Activated CD8-positive, alpha-beta memory T cell treated with anti-CD3 and anti-CD28 coated beads for 4 hours (primary cell): ENCODE results near the gene CGN.
A peak's percentile ranks its signal among the peaks of the same experiment; 100 is the strongest.

Source experiments
- DNase-seq, 2 donors: peaks; one replicate each; pipeline ENCODE4 v3.0.0-alpha.2; 2020; ENCODE audit warnings: low read depth in 2 of 2

CGN gene

DNA sequence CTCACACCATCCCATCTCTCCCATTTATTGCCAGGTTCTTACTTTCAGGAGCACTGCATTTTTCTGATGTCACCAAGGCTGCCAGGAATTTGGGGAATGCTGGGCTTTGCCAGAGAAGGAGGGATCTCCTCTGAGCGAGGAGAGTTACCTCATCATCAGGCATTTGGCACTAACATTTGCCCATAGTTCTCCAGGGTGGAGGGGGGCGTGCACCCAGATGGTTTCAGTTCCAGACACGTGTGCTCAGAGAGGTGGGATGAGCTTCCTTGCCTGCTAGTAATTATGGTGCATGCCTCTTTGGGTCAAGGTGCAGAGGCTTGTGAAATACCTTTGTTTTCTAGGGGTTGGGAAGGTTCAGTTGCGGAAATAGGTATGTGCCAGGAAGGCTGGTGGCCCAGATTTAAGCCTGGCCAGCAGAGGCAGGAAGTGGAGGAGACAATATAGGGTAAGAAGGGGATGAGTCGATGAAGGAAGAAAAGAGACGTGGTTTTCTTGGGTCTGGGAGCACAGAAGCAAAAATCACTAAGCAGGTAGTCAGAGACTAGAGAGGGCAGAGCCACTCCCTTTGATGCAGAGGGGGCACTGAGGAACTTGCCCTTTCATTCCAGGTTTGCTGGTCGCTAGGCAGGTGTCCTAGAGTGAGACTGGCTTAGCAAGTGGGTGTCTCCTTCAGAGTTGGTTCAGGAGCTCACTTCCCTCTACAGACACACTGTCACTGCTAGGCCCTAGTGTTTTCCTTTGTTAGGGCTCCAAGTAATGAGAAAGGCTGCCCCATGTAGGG is 36.1 kb downstream of the CGN start:
- no peak for DNase-seq

DNA sequence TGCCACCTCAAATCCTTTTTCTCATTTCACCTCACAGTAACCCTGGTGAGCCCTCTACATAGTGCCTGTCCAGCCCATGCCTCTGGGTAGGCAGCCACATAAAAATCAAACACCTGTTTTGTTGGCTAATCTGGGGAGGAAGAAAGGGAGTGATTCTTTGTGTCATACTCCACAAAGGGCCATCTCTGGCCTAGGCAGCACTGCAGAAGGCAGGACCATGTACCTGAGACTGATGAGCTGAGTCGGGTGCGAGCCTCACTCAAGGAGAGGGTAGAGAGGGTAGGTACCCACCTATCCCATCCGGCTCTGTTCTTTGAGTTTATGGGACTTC is 36.7 kb downstream of the CGN start:
- no peak for DNase-seq

GRCh38 chr1:151549199-151549598 is 38.0 kb downstream of the CGN start:
- no peak for DNase-seq

- DNase-seq = no peak
These were observed 42.5 kb downstream of the CGN start for GRCh38 chr1:151553659-151554058.

GRCh38 chr1:151556052-151556451 is 44.9 kb downstream of the CGN start:
- no peak for DNase-seq

GRCh38 chr1:151562661-151563060 is 51.5 kb downstream of the CGN start:
- no peak for DNase-seq

- no peak for DNase-seq
These were observed 52.2 kb downstream of the CGN start for GRCh38 chr1:151563376-151563775.

GRCh38 chr1:151565502-151566189 is 54.5 kb downstream of the CGN start:
- no peak for DNase-seq

GRCh38 chr1:151568626-151569088 is 57.5 kb downstream of the CGN start:
- peak in 1 of 2 donors; percentile 13 for DNase-seq

GRCh38 chr1:151570819-151571218 is 59.6 kb downstream of the CGN start:
- DNase-seq = no peak

DNA sequence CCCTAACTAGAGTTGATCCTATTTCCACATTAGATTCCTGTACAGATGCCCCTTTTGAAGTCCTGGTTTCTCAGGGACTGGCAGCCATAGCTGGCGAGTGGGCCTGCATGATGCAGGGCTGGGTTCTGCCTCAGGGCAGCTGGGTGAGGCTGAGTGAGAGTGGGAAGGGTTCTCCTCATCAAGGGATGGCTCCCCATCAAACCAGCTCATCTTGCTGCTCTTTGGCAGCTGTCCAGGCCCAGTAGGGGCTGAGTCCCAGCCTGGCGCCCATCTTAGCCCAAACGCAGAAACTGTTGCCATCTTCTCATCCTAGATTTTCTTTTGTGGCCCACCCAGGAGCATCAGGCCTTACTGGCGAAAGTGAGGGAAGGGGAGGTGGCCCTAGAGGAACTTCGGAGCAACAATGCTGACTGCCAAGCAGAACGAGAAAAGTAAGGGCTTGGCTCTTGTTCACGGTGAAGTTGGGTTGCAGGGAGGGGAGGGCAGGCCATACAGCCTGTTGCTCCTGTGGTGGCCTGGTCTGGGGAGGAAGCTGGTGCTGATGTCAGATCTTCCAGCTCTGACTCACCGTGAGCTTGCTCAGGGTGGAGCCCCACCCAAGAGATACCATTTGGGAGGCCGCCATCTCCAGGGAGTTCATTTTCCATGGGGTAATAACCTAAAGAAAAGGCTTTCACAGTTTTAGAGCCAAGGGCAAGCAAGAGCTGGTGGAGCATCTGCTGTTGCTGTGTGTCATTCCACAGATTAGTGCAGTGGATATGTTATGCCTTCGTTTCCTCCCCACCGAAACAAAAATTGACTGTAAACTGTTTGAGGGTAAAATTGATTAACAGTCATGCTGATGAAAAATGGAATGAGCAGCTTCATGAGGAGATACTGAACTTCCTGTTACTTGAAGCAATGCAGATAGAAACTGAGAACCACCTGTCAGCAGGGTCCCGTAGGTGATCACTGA is 63.7 kb downstream of the CGN start:
- DNase-seq = no peak

DNA sequence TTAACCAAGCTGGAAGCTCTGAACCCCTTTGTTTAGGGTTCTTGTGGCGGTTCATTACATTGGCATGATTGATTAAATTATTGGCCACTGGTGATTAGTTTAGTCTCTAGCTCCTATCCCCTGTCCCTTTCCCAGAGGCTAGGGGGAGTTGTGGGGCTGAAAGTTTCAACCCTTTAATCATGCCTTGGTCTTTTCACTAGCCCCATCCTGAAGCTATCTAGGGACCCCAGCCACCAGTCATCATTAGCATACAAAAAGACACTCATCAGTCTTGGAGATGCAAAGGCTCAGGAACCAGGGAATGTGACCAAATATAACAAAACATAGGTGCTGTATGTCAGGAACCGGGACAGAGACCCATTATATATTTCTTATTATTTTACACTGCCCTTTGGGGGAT is 66.0 kb downstream of the CGN start:
- no peak for DNase-seq

GRCh38 chr1:151578941-151579340 is 67.8 kb downstream of the CGN start:
- DNase-seq = no peak

DNA sequence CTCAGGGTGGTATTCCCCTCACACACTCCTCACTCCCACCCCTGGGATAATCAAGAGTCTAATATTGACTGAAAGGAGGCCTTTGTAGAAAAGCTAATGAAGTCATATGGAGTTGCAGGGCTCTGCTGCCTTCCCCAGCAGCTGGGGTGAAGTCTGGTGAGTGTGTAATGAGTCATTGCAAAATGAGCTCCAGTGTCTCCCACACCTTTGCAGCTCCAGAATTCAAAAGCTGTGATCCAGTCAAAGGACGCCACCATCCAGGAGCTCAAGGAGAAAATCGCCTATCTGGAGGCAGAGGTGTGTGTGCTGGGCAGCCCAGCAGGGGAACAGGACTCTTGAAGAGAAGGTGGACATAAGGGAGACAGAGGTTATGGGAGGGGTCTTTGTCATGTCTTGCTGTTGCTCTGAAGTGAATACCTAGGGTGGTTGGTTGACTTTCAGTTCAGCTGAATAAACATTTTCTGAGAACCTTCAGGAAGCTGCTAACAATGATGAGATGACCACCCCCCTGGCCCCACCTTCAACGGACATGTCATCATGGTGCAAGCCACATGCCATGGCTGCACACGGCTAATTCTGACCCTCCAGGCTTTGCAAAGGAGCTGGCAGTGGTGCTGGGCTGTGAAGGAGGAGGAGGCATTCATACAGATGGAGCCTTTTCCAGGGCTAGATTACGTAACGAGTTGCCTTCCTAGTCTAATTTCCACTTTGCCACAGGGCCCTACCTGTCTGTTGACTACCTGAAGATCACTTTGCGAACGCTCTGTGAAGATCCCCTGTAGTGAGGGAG is 68.4 kb downstream of the CGN start:
- DNase-seq = no peak

DNA sequence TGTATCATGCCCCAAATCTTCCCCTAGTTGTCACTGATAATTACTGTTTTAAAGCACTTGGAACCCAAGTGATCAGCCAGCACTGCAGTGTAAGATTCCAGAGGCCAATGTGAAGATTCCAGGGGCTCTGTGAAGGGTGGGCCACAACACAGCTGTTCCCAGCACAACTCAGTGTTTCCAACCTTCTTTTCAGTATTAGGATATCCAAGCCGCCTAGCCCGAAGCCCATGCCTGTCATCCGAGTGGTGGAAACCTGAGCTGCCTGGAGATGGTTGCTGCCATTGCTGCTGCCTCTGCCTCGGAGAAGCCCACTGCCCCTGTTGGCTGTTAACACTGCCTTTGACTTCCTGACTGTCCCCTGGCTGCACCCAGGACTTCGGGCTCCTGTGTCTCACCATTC is 70.3 kb downstream of the CGN start:
- no peak for DNase-seq

DNA sequence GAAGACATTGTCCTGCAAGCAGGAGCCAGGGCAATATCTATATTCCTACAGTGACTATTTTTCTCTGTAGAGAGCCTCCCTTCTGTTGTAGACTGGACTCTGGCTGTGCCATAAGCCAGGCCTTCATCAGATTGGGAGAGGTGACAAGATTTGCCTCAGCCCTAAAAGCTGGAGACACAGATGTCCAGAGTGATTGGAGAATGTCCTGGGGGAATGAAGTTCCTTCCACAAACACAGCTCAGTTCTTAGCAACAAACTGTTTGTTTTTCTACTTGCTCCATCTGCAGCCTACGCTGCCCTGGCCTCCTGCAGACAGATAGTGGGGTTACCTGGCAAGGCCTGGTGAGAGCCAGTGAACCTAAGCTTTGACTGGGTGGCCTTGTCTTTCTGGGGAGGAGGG is 70.7 kb downstream of the CGN start:
- no peak for DNase-seq

DNA sequence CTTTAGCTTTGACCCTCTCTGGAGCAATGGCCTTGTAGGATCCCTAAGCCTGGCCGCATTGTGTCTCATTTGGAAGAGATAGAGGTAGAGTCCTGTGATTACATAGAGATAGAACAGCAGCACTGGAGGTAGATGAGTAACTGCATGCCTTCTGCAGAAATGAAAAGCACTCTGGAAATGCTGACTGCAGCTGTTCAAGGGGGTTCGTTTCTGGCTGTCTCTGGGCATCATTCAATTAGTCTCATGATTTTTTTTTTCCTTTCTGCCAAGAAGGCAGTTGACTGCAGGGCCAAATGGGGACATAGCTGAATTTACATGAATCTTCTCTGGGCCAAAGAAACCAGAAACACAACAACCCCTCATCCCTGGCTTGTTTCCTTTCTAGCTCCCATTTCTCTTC is 72.6 kb downstream of the CGN start:
- DNase-seq = no peak

DNA sequence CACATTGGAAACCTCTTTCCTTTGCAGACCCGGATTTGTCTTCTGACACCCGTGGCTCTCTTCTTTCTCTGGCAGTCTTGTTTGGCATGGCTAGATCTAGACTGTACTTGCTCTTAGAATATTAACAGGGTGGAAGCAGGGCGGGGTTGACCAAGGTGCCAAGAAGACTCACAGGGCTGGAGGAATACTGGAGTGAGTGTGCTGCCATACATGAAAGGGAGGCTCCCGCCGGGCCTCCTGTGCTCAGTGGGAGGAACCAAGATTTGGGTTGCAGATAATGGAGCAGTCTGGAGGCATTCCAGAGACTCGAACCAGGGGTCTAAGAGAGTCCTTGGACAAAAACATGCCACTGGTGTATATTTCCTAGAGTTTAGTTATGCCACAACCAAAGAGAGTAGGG is 73.1 kb downstream of the CGN start:
- no peak for DNase-seq

DNA sequence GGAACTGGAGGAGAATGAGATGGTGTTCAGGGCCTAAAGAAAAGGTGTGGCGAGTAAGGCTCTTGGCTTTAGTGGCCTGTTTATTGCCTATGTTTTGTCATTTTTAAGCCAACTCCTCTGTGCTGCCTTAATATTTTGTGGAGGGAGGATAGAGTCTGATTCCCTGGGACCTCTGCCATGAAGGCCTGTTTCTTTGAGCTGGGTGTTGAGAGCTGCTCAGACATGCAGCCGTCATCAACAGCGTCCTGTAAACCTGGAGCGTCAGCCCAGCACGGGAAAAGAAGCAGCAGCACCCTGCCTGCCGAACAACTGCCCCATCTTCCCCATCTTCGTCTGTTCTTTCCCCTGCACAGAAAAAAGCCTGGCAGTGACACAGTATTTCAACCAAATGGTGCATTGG is 73.6 kb downstream of the CGN start:
- no peak for DNase-seq

GRCh38 chr1:151585622-151586021 is 74.4 kb downstream of the CGN start:
- no peak for DNase-seq
